Kidney tubule cell (primary cell): ENCODE measurements around the gene HDAC5.
"Not testable (repeated sequence)": the region's sequence is repeated elsewhere in the genome, so short reads cannot be mapped to it uniquely, and the experiment has no call there.

Experiments used
- DNase-seq: peaks from one replicate; pipeline ENCODE4 v3.0.0-alpha.2; 2018; ENCODE audit warnings: low spot score

HDAC5 gene

GRCh38 chr17:44132275-44132821, 8.9 kb upstream of the HDAC5 start:
- DNase-seq: no peak

GRCh38 chr17:44131372-44131771, 7.9 kb upstream of the HDAC5 start:
- DNase-seq: not testable (repeated sequence)

DNA sequence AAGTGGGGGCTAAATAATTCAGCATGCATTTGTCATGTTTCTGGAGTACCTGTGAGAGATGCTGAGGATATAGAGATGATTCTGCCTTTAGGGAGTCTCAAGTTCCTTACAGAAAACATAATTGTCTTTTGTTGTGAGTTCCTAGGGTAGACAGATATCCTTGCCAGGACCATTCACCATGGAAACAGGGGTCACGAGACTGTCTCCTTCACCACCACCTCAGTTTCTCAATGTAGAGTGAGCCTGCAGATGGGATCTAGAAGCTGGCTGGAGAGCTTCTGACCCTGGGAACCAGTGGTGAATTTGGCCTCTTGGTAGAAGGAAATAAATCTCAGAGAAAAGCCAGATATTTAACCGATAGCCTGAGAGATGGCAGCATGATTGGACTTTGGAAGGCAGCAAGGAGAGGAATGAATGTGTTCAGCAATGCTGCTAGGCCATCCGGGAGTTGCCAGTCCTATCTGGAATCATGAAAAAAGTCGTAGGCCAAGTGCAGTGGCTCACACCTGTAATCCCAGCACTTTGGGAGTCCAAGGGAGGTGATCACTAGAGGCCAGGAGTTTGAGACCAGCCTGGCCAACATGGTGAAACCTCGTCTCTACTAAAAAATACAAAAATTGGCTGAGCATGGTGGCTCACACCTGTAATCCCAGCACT, 7.4 kb upstream of the HDAC5 start:
- no peak for DNase-seq

- DNase-seq: no peak
Observed at GRCh38 chr17:44128383-44128782, 4.9 kb upstream of the HDAC5 start.

GRCh38 chr17:44124118-44124438, 637 bp upstream of the HDAC5 start:
- DNase-seq: no peak

GRCh38 chr17:44122816-44123355, 555 bp downstream of the HDAC5 start:
- DNase-seq: no peak

- no peak for DNase-seq
Observed at GRCh38 chr17:44121997-44122815, 1.2 kb downstream of the HDAC5 start.

- DNase-seq: no peak
Observed at GRCh38 chr17:44120851-44121605, 2.4 kb downstream of the HDAC5 start.

DNA sequence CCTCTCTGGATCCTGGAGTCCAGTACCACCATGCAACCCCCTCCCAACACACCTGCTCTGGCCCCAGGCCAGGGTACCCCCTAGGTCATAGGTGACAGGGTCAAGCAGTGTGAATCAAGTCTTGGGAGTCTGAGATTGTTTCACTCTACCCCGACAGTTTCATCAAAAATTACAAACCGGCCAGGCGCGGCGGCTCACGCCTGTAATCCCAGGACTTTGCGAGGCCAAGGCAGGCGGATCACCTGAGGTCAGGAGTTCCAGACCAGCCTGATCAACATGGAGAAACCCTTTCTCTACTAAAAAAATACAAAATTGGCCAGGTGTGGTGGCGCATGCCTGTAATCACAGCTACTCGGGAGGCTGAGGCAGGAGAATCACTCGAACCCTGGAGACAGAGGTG, 3.2 kb downstream of the HDAC5 start:
- DNase-seq: not testable (repeated sequence)

DNA sequence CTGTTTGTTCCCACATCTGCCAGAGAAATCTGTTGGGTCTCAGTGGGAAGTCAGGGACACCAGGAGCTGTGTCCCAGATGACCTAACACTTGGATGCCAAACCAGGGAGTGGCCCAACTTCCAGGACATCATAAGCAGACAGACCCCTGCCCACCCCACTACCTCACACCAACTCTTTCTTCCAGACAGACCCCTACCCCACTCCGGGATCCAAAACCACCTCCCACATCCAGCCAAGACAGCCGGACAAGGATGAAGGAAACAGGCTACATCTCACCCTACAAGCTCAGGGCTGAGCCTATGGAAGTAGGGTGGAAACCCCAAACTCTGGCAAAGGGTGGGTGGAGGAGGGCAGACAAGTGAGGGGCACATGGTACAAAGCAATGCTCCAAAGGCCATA, 3.6 kb downstream of the HDAC5 start:
- DNase-seq: no peak

DNA sequence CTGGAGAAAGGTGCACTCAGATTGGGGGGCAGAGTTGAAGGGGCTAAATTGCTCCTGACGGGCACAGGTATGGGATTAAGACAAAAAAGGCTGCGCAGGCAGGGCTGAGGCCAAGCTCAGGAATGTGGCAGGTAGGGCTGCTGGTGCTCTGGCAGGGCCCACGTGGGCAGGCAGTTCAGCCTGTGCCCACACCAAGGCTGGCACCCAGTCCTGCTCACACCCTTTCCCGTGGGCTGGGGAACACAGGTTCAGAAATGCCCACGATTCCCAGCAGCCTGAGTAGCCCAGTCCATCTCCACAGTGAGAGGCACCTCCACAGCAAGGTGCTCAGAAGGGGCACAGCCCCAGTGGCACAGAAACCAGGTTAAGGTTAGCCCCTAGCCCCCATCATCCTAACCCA, 4.4 kb downstream of the HDAC5 start:
- no peak for DNase-seq

GRCh38 chr17:44118427-44119050, 4.9 kb downstream of the HDAC5 start:
- no peak for DNase-seq

- DNase-seq: no peak
Observed at GRCh38 chr17:44117351-44117750, 6.1 kb downstream of the HDAC5 start.

- DNase-seq: peak; percentile 28
Observed at GRCh38 chr17:44115585-44116415, 7.6 kb downstream of the HDAC5 start.

GRCh38 chr17:44113868-44114840, 9.3 kb downstream of the HDAC5 start:
- no peak for DNase-seq

DNA sequence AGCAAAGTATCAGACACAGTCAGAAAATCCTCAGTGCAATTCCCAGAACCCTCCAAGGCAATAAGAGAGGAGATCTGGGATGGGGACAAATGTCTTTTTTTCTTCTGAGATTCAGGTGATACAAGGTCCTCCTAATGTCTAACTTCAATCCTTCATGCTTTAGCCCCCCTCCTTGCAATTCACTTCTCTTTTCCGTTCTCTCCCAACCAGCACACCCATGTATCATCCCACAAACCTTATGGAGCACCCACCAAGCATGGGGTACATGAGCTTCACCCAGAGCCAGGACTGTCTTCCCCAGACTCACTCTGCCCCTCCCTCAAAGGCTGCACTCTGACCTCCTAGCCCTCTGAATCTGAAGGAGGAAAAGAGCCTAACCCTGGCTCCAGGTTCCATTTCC, 10.1 kb downstream of the HDAC5 start:
- DNase-seq: no peak

DNA sequence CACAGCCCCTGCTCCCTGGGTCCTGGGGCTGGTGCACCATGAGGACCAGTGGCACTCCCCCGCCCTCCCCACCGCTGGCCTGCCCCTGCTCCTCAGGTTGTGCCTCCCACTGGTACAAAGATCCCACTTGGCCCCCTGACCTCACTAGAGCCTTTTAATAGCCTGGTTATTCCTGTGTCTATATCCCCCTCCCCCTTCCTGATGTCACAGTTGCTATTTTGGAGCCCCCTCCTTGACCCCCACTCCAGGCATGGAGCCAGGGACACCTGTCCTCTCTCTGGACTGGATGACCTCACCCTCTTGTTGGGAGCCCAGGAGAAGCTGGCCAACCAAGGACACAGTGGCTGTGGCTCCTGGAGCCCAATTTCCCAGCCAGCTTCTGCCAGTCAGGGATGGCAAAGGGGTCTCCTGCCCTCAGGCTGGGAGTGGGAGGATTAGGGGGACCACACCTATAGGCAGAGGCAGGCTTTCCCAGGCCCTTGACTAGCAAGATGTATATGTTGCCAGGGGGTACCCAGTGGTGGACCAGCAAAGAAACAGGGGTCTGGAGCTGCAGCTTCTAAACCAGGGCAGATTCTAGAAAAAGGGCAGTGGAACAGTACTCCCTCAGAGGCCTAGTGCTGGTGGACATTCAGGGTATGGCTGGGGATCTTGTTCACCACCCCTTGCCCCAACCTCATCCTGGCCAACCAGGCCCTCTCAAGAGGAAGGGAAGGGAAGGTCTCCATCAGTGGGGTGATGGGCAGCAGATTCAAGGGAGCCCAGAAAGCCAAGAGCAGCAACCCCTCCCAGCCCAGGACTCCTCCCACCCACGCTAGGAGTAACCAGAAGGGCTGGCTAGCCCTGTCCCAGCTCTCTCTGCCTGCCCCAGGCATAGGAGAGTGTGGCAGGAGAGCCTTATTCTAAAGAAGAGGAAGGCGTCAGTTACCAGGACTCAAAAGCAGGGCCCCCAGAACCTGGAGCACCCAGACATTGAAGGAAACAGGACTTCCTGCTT, 10.9 kb downstream of the HDAC5 start:
- DNase-seq: no peak

- DNase-seq: no peak
Observed at GRCh38 chr17:44111777-44112176, 11.7 kb downstream of the HDAC5 start.
